ENCODE results near the gene HES7. TPM values are rescaled to one million over a fixed set of nuclear protein-coding genes. Genes with fewer than 3 reads are reported as not detected.

HES7 gene
- total and polyA plus RNA-seq, 9 of the 15 experiments (the other 6 are each of a cell fraction or from before 2014, with no cell fraction given): 0.03 to 1.7 (median 0.14) TPM; not detected in 1

DNA sequence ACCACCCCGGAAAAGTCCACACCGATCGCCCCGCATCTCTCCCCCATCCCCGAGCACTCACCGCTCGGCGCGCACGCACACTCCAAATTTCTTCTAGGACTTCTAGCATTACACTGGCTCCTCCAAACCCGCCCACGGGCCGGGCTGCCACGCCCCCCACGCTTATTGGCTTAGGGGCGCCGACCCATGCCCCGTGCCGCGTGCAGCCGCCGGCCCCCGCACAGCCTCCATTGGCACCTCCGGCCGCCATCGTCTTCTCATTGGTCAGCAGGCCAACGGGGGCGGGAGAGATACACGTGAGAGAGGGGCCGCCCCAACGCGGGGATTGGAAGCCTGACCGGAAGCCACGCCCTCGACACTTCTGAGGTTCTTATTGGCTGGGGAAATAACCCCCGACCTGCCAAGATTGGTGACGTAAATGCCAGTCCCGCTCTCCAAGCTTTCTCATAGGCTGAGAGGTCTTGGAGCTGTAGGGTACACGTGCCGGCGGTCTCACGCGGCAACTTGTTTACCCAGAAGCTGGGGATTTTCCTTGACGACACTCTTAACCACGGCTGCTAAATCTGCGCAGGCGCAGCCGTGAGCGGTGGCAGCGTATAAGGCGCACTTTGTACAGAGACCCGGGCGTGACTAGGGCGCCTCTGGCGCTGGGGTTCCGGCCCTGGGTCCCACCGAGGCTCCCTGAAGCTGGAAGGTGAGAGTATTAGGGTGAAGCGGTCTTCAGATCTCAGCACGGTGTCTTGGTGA, 32.5 kb upstream of the HES7 start (continued):
- TF ChIP-seq, protein P1, sequence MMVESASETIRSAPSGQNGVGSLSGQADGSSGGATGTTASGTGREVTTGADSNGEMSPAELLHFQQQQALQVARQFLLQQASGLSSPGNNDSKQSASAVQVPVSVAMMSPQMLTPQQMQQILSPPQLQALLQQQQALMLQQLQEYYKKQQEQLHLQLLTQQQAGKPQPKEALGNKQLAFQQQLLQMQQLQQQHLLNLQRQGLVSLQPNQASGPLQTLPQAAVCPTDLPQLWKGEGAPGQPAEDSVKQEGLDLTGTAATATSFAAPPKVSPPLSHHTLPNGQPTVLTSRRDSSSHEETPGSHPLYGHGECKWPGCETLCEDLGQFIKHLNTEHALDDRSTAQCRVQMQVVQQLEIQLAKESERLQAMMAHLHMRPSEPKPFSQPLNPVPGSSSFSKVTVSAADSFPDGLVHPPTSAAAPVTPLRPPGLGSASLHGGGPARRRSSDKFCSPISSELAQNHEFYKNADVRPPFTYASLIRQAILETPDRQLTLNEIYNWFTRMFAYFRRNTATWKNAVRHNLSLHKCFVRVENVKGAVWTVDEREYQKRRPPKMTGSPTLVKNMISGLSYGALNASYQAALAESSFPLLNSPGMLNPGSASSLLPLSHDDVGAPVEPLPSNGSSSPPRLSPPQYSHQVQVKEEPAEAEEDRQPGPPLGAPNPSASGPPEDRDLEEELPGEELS (CRISPR knock-in tag; IDR thresholded peaks at IDR 0.05; ENCODE audit: borderline replicate concordance): peak; percentile 69; the same call in 1 of the 2 replicates
- TF ChIP-seq RBM25 (IDR thresholded peaks at IDR 0.05; ENCODE audit: low read depth, low read length, severe bottlenecking) (peak; percentile 97), NFATC3 (IDR thresholded peaks at IDR 0.05) (no peak), TCF3 (CRISPR knock-in tag; IDR thresholded peaks at IDR 0.05) (no peak; the same call in 1 of the 2 replicates), FOXA3 (CRISPR knock-in tag; conservative IDR thresholded peaks at IDR 0.05 in 1 of 2, IDR thresholded peaks at IDR 0.05 in 1 of 2) (peak; percentile 82 to 98), FOSL1 (tag; conservative IDR thresholded peaks at IDR 0.05) (no peak), ZNF197 (CRISPR knock-in tag; IDR thresholded peaks at IDR 0.05; ENCODE audit: low read depth) (no peak), GTF2F1 (IDR thresholded peaks at IDR 0.05; ENCODE audit: low read depth, low read length) (no peak), RHOXF2B (CRISPR knock-in tag; conservative IDR thresholded peaks at IDR 0.05) (no peak), TRIM28 (IDR thresholded peaks at IDR 0.05) (no peak), KLF1 (tag; IDR thresholded peaks at IDR 0.05) (no peak), IRF2 (CRISPR knock-in tag; IDR thresholded peaks at IDR 0.05) (no peak)
- TF ChIP-seq, protein P2, sequence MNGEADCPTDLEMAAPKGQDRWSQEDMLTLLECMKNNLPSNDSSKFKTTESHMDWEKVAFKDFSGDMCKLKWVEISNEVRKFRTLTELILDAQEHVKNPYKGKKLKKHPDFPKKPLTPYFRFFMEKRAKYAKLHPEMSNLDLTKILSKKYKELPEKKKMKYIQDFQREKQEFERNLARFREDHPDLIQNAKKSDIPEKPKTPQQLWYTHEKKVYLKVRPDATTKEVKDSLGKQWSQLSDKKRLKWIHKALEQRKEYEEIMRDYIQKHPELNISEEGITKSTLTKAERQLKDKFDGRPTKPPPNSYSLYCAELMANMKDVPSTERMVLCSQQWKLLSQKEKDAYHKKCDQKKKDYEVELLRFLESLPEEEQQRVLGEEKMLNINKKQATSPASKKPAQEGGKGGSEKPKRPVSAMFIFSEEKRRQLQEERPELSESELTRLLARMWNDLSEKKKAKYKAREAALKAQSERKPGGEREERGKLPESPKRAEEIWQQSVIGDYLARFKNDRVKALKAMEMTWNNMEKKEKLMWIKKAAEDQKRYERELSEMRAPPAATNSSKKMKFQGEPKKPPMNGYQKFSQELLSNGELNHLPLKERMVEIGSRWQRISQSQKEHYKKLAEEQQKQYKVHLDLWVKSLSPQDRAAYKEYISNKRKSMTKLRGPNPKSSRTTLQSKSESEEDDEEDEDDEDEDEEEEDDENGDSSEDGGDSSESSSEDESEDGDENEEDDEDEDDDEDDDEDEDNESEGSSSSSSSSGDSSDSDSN (IDR thresholded peaks at IDR 0.05; ENCODE audit: borderline replicate concordance in 1 of 2, low read depth in 2 of 2, low read length in 2 of 2): 0 out of 4 replicates have a peak, but pooled peaks of 1 of the 2 experiments have one; percentile 26
- TF ChIP-seq, protein P3, sequence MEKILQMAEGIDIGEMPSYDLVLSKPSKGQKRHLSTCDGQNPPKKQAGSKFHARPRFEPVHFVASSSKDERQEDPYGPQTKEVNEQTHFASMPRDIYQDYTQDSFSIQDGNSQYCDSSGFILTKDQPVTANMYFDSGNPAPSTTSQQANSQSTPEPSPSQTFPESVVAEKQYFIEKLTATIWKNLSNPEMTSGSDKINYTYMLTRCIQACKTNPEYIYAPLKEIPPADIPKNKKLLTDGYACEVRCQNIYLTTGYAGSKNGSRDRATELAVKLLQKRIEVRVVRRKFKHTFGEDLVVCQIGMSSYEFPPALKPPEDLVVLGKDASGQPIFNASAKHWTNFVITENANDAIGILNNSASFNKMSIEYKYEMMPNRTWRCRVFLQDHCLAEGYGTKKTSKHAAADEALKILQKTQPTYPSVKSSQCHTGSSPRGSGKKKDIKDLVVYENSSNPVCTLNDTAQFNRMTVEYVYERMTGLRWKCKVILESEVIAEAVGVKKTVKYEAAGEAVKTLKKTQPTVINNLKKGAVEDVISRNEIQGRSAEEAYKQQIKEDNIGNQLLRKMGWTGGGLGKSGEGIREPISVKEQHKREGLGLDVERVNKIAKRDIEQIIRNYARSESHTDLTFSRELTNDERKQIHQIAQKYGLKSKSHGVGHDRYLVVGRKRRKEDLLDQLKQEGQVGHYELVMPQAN (IDR thresholded peaks at IDR 0.05; ENCODE audit: borderline replicate concordance): peak; percentile 91; the same call in 1 of the 2 replicates
- TF ChIP-seq, protein P4, sequence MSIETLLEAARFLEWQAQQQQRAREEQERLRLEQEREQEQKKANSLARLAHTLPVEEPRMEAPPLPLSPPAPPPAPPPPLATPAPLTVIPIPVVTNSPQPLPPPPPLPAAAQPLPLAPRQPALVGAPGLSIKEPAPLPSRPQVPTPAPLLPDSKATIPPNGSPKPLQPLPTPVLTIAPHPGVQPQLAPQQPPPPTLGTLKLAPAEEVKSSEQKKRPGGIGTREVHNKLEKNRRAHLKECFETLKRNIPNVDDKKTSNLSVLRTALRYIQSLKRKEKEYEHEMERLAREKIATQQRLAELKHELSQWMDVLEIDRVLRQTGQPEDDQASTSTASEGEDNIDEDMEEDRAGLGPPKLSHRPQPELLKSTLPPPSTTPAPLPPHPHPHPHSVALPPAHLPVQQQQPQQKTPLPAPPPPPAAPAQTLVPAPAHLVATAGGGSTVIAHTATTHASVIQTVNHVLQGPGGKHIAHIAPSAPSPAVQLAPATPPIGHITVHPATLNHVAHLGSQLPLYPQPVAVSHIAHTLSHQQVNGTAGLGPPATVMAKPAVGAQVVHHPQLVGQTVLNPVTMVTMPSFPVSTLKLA (conservative IDR thresholded peaks at IDR 0.05): peak; percentile 100

All from K562 (cell line).